IMR-90 (cell line): ENCODE data around the gene VAMP4. TPM values are rescaled to one million over a fixed set of nuclear protein-coding genes. Genes with fewer than 3 reads are reported as not detected.

Source experiments
- ATAC-seq: fragments of 200-7000 bp; cut with Tn5 transposase; 2 replicates; pipeline ENCODE4 v1.9.1; 2020; ENCODE audit warnings: low read depth, mild to moderate bottlenecking, moderate library complexity
- BruUV-seq: library from RNA; stranded (reverse); fragments of 400-500 nt; replicated peaks from 2 replicates; lab custom pipeline; 2021; lab: Mats Ljungman, UMichigan
- CTCF ChIA-PET: fragments of 300-600 bp; formaldehyde crosslinking; extraction: SDS; loops from one replicate; lab custom pipeline; 2021; ENCODE audit warnings: antibody characterized with exemption; lab: Yijun Ruan, JAX
- POLR2A ChIA-PET: fragments of 300-600 bp; sonication (Branson Sonifier 250); formaldehyde crosslinking; loops from one replicate; lab custom pipeline; 2022; ENCODE audit warnings: antibody characterized with exemption; ENCODE audit not compliant: unreplicated experiment; lab: Charles Lee
- DNase-seq: peaks from one replicate; pipeline ENCODE4 v3.0.0; 2013
- H2AFZ ChIP-seq: replicated peaks from 2 replicates; pipeline ENCODE3; 2013; ENCODE audit warnings: low read length, mild to moderate bottlenecking; ENCODE audit not compliant: poor library complexity
- H2AK5ac ChIP-seq: 2 replicates; pipeline ENCODE4 v1.6.1; 2013; ENCODE audit warnings: low read depth, low read length, inconsistent platforms
- H2AK9ac ChIP-seq: replicated peaks from 2 replicates; pipeline ENCODE3; 2013; ENCODE audit warnings: mild to moderate bottlenecking, low read depth, low read length, moderate library complexity; ENCODE audit not compliant: poor library complexity
- H2BK120ac ChIP-seq: 2 replicates; pipeline ENCODE4 v1.6.1; 2013; ENCODE audit warnings: low read depth, low read length, inconsistent platforms
- H2BK15ac ChIP-seq: 3 replicates; pipeline ENCODE4 v1.6.1; 2013; ENCODE audit warnings: low read depth, low read length, inconsistent platforms
- H2BK20ac ChIP-seq: 2 replicates; pipeline ENCODE4 v1.6.1; 2013; ENCODE audit warnings: low read depth, mild to moderate bottlenecking, inconsistent platforms, low read length, moderate library complexity
- H2BK5ac ChIP-seq: 2 replicates; pipeline ENCODE4 v1.6.1; 2013; ENCODE audit warnings: mild to moderate bottlenecking, low read depth, low read length, inconsistent platforms; ENCODE audit not compliant: poor library complexity, severe bottlenecking
- H3K14ac ChIP-seq: replicated peaks from 2 replicates; pipeline ENCODE4 v1.6.1; 2013; ENCODE audit warnings: low read depth, low read length, inconsistent platforms
- H3K18ac ChIP-seq: 2 replicates; pipeline ENCODE4 v1.6.1; 2013; ENCODE audit warnings: low read depth, low read length, control low read depth
- H3K23ac ChIP-seq: 2 replicates; pipeline ENCODE4 v1.6.1; 2013; ENCODE audit warnings: low read depth, low read length, inconsistent platforms
- H3K27ac ChIP-seq: 2 replicates; pipeline ENCODE4 v1.5.1; 2013; ENCODE audit warnings: mild to moderate bottlenecking, control low read depth, low read length; ENCODE audit not compliant: insufficient read depth
- H3K27me3 ChIP-seq: 2 replicates; pipeline ENCODE4 v1.6.1; 2013; ENCODE audit warnings: low read length; ENCODE audit not compliant: control insufficient read depth, insufficient read depth
- H3K36me3 ChIP-seq: 2 replicates; pipeline ENCODE4 v1.6.1; 2013; ENCODE audit warnings: low read length, mixed read lengths; ENCODE audit not compliant: control insufficient read depth, insufficient read depth
- H3K4ac ChIP-seq: 2 replicates; pipeline ENCODE4 v1.6.1; 2013; ENCODE audit warnings: low read depth, low read length, inconsistent platforms
- H3K4me1 ChIP-seq: 2 replicates; pipeline ENCODE4 v1.6.1; 2013; ENCODE audit warnings: low read length, mixed read lengths; ENCODE audit not compliant: control insufficient read depth, insufficient read depth
- H3K4me2 ChIP-seq: 2 replicates; pipeline ENCODE4 v1.6.1; 2013; ENCODE audit warnings: low read depth, mild to moderate bottlenecking, control low read depth, low read length, moderate library complexity
- H3K4me3 ChIP-seq: 2 replicates; pipeline ENCODE4 v1.5.1; 2013; ENCODE audit warnings: low read depth, mild to moderate bottlenecking, control low read depth, low read length, moderate library complexity; ENCODE audit not compliant: insufficient read depth
- H3K56ac ChIP-seq: 2 replicates; pipeline ENCODE4 v1.6.1; 2013; ENCODE audit warnings: low read length, inconsistent platforms; ENCODE audit not compliant: insufficient read depth; ENCODE audit errors: extremely low read depth
- H3K79me1 ChIP-seq, 2 experiments: 2 replicates each; pipeline ENCODE4 v1.6.1; 2013; ENCODE audit warnings: low read length in 2 of 2, inconsistent platforms in 1 of 2, low read depth in 1 of 2
- H3K9ac ChIP-seq: 2 replicates; pipeline ENCODE4 v1.6.1; 2013; ENCODE audit warnings: low read depth, low read length, control low read depth
- H3K9me1 ChIP-seq: 2 replicates; pipeline ENCODE4 v1.6.1; 2013; ENCODE audit warnings: low read length, inconsistent platforms; ENCODE audit not compliant: insufficient read depth
- H3K9me3 ChIP-seq: 2 replicates; pipeline ENCODE4 v1.6.1; 2013; ENCODE audit warnings: low read length; ENCODE audit not compliant: control insufficient read depth, insufficient read depth
- H4K20me1 ChIP-seq: 2 replicates; pipeline ENCODE4 v1.6.1; 2013; ENCODE audit warnings: low read length, inconsistent platforms; ENCODE audit not compliant: insufficient read depth
- H4K5ac ChIP-seq: 2 replicates; pipeline ENCODE4 v1.6.1; 2013; ENCODE audit warnings: mild to moderate bottlenecking, low read depth, low read length, control low read depth
- H4K8ac ChIP-seq, 2 experiments: 2 replicates each; pipeline ENCODE4 v1.6.1; 2013; ENCODE audit warnings: low read depth in 2 of 2, low read length in 2 of 2, control low read depth in 1 of 2, inconsistent platforms in 1 of 2
- H4K91ac ChIP-seq: 2 replicates; pipeline ENCODE4 v1.6.1; 2013; ENCODE audit warnings: low read depth, low read length, inconsistent platforms; ENCODE audit not compliant: insufficient read depth
- BHLHE40 ChIP-seq: fragments of 150-350 bp; IDR thresholded peaks from 2 replicates; pipeline ENCODE4 v1.6.1; 2016; ENCODE audit warnings: mild to moderate bottlenecking, low read depth, low read length
- CEBPB ChIP-seq: IDR thresholded peaks from 2 replicates; pipeline ENCODE4 v1.6.1; 2012; ENCODE audit warnings: low read depth, low read length, improper control_type of control experiment
- CHD1 ChIP-seq: IDR thresholded peaks from 2 replicates; pipeline ENCODE4 v1.6.1; 2012; ENCODE audit warnings: low read depth, low read length, improper control_type of control experiment
- CTCF ChIP-seq: conservative IDR thresholded peaks from 2 replicates; pipeline ENCODE4 v1.5.1; 2012; ENCODE audit warnings: mild to moderate bottlenecking, low read depth, low read length, improper control_type of control experiment
- ELK1 ChIP-seq: fragments of 150-350 bp; IDR thresholded peaks from 2 replicates; pipeline ENCODE4 v1.6.1; 2016; ENCODE audit warnings: low read depth, mild to moderate bottlenecking, low read length, moderate library complexity, borderline replicate concordance
- FOS ChIP-seq: fragments of 150-350 bp; IDR thresholded peaks from 2 replicates; pipeline ENCODE4 v1.6.1; 2016; ENCODE audit warnings: low read depth, low read length
- MXI1 ChIP-seq: IDR thresholded peaks from 2 replicates; pipeline ENCODE4 v1.6.1; 2012; ENCODE audit warnings: low read depth, mild to moderate bottlenecking, low read length, moderate library complexity, borderline replicate concordance
- POLR2A ChIP-seq: IDR thresholded peaks from 2 replicates; pipeline ENCODE4 v1.6.1; 2012; ENCODE audit warnings: mild to moderate bottlenecking, low read depth, low read length
- RAD21 ChIP-seq: IDR thresholded peaks from 2 replicates; pipeline ENCODE4 v1.6.1; 2012; ENCODE audit warnings: low read length, improper control_type of control experiment
- RCOR1 ChIP-seq: IDR thresholded peaks from 2 replicates; pipeline ENCODE4 v1.6.1; 2012; ENCODE audit warnings: mild to moderate bottlenecking, low read length, improper control_type of control experiment; ENCODE audit not compliant: insufficient replicate concordance
- RFX5 ChIP-seq: IDR thresholded peaks from 2 replicates; pipeline ENCODE4 v1.8.0; 2012; ENCODE audit warnings: low read depth, mild to moderate bottlenecking, low read length, moderate library complexity
- SMC3 ChIP-seq: fragments of 150-350 bp; IDR thresholded peaks from 2 replicates; pipeline ENCODE4 v1.6.1; 2016; ENCODE audit warnings: low read depth, mild to moderate bottlenecking, antibody characterized with exemption, low read length, moderate library complexity
- USF2 ChIP-seq: fragments of 150-350 bp; IDR thresholded peaks from 2 replicates; pipeline ENCODE4 v1.6.1; 2017; ENCODE audit warnings: mild to moderate bottlenecking, antibody characterized with exemption, low read length, low read depth
- WGBS, 2 experiments: methylation state at CpG; one replicate each; pipeline versions ENCODE4 v1.1.5 to v1.1.7; 2013; ENCODE audit warnings: missing lambda C conversion rate in 2 of 2; ENCODE audit not compliant: insufficient read length in 1 of 2; ENCODE audit errors: extremely low coverage in 2 of 2; 5-methylcytosine and 5-hydroxymethylcytosine counted together
- dilution Hi-C: fragments of 300-500 bp; cut with HindIII; formaldehyde crosslinking; loops from one replicate; pipeline ENCODE4 v1.14.3; 2018; ENCODE audit warnings: low sequenced_read_pairs; ENCODE audit not compliant: unreplicated experiment
- in situ Hi-C: fragments of 300-500 bp; cut with MboI; formaldehyde crosslinking; loops from 3 replicates; pipeline ENCODE4 v1.14.3; 2019; ENCODE audit warnings: low sequenced_read_pairs, inconsistent platforms, mixed read lengths
- intact Hi-C: fragments of 100-400 bp; cut with micrococcal nuclease; formaldehyde crosslinking; loops from 2 replicates; pipeline ENCODE4 v1.10.0; 2022
- polyA plus RNA-seq, 3 experiments: library from polyadenylated mRNA; depleted of rRNA; stranded (reverse); fragments of >200 nt; gene quantifications; 2 replicates each; pipeline ENCODE4 v1.2.3, GENCODE V29; 2012; ENCODE audit warnings: low replicate concordance in 1 of 3
- total RNA-seq: library from RNA; depleted of rRNA; stranded (reverse); fragments of >200 nt; gene quantifications from 2 replicates; pipeline ENCODE4 v1.2.3, GENCODE V29; 2012

VAMP4 gene
- total and polyA plus RNA-seq, 2 of the 4 experiments (the other 2 are of a cell fraction) = 3.4 to 5.4 TPM

- ChIA-PET POLR2A (interaction anchor here (0.6 to 1.1 kb wide), 5 partner anchors 10 to 508 kb away, joined by 3 to 4 read pairs (median 3); no protein-coding TSS in a partner anchor), CTCF (no interaction called here)
- Histone ChIP-seq H3K18ac (peak overlapping the region; percentile 83), H3K56ac (peak overlapping the region; percentile 72), H3K4me3 (peak overlapping the region; percentile 92), H2AFZ (peak overlapping the region; percentile 99), H2BK15ac (peak overlapping the region; percentile 28; the same call in 1 of the 3 replicates), H4K20me1 (no peaks in the 10 kb centered on the region; the same call in 1 of the 2 replicates), H3K4ac (peak overlapping the region; percentile 86), H2BK20ac (no peak overlapping the region), H3K4me2 (peak overlapping the region; percentile 98), H3K4me1 (peaks cover 8% of the 10 kb centered on the region; the same call in 1 of the 2 replicates), H2BK5ac (peak overlapping the region; percentile 72), H3K79me1 (peaks cover 17 to 34% of the 10 kb centered on the region in 2 experiments), H3K27me3 (no peaks in the 10 kb centered on the region), H2AK9ac (peak overlapping the region; percentile 92), H3K36me3 (peaks cover 10% of the 10 kb centered on the region), H3K9ac (peak overlapping the region; percentile 91), H3K9me3 (no peaks in the 10 kb centered on the region), H2AK5ac (peak overlapping the region; percentile 71; the same call in 1 of the 2 replicates), H3K23ac (peak overlapping the region; percentile 71; the same call in 1 of the 2 replicates), H3K9me1 (peaks cover 3% of the 10 kb centered on the region; the same call in 1 of the 2 replicates), H4K91ac (peak overlapping the region; percentile 80), H4K8ac (peak overlapping the region; percentile 56 to 86; a peak in 3 of 4 replicates), H3K27ac (peak overlapping the region; percentile 85), H4K5ac (peak overlapping the region; percentile 30; the same call in 1 of the 2 replicates), H2BK120ac (peak overlapping the region; percentile 56), H3K14ac (peak overlapping the region; percentile 69)
- in situ Hi-C loops (no loop called here), dilution Hi-C loops (no loop called here), intact Hi-C loops (loop anchor here (5.0 kb wide), 1 partner anchor 241 kb away; no protein-coding TSS in a partner anchor)
- WGBS, 2 experiments = 0% methylated on average over 15 of the region's 28 CpGs; no CpG with 5 or more reads in 1 of the 2 experiments
- ATAC-seq (peak; percentile 4), DNase-seq (peak; percentile 25)
- no TSS peak for BruUV-seq
- TF ChIP-seq CHD1 = no peak
- TF ChIP-seq SMC3 = no peak
- TF ChIP-seq MXI1 = no peak
- TF ChIP-seq RAD21 = no peak
- TF ChIP-seq BHLHE40 = no peak
- TF ChIP-seq CEBPB = no peak
- TF ChIP-seq USF2 = no peak
- no peak for TF ChIP-seq ELK1
- TF ChIP-seq RFX5 = no peak
- no peak for TF ChIP-seq RCOR1
- TF ChIP-seq CTCF = no peak
- TF ChIP-seq FOS = no peak
- TF ChIP-seq POLR2A = no peak
These were observed 636 bp downstream of the VAMP4 start for GRCh38 chr1:171740987-171741871.
